Activated naive CD8-positive, alpha-beta T cell treated with anti-CD3 and anti-CD28 coated beads for 36 hours (primary cell): ENCODE data around the gene FAM124A. TPM values are rescaled to one million over a fixed set of nuclear protein-coding genes. Genes with fewer than 3 reads are reported as not detected.

ENCODE experiments used
- DNase-seq: peaks from one replicate; pipeline ENCODE4 v3.0.0; 2021
- H3K27ac Mint-ChIP-seq: one replicate; pipeline ENCODE4 v1.8.0; 2022; ENCODE audit warnings: mild to moderate bottlenecking, moderate library complexity, mixed read lengths
- H3K27me3 Mint-ChIP-seq: one replicate; pipeline ENCODE4 v1.8.0; 2022; ENCODE audit warnings: mild to moderate bottlenecking, mixed read lengths
- H3K36me3 Mint-ChIP-seq: one replicate; pipeline ENCODE4 v1.8.0; 2021; ENCODE audit warnings: mild to moderate bottlenecking, mixed read lengths
- H3K4me1 Mint-ChIP-seq: one replicate; pipeline ENCODE4 v1.8.0; 2021; ENCODE audit warnings: mixed read lengths
- H3K4me3 Mint-ChIP-seq: one replicate; pipeline ENCODE4 v1.8.0; 2022; ENCODE audit warnings: mild to moderate bottlenecking, moderate library complexity, mixed read lengths
- H3K9me3 Mint-ChIP-seq: one replicate; pipeline ENCODE4 v1.8.0; 2022; ENCODE audit warnings: mixed read lengths
- total RNA-seq, 2 experiments: library from RNA; stranded (reverse); gene quantifications; one replicate each; pipeline ENCODE4 v1.2.3, GENCODE V29; 2021

Gene FAM124A
- total RNA-seq, 2 experiments from 2014 or later, result 0.21 to 0.30 TPM

- H3K27me3 Mint-ChIP-seq, result no peaks in the 10 kb centered on the region
- no peaks in the 10 kb centered on the region for H3K9me3 Mint-ChIP-seq
- H3K4me1 Mint-ChIP-seq, result no peaks in the 10 kb centered on the region
- no peak overlapping the region for H3K27ac Mint-ChIP-seq
- DNase-seq, result no peak
- no peak overlapping the region for H3K4me3 Mint-ChIP-seq
- no peaks in the 10 kb centered on the region for H3K36me3 Mint-ChIP-seq
Observed at GRCh38 chr13:51244637-51245405, 22.6 kb downstream of the FAM124A start.

GRCh38 chr13:51245583-51245982 is 23.4 kb downstream of the FAM124A start:
- no peak for DNase-seq
- Mint-ChIP-seq H3K36me3 (no peaks in the 10 kb centered on the region), H3K4me3 (no peak overlapping the region)

GRCh38 chr13:51246025-51246417 is 23.8 kb downstream of the FAM124A start:
- no peaks in the 10 kb centered on the region for H3K36me3 Mint-ChIP-seq
- no peak overlapping the region for H3K4me3 Mint-ChIP-seq
- H3K27me3 Mint-ChIP-seq, result no peaks in the 10 kb centered on the region
- H3K9me3 Mint-ChIP-seq, result no peaks in the 10 kb centered on the region
- no peak for DNase-seq
- no peak overlapping the region for H3K27ac Mint-ChIP-seq
- no peaks in the 10 kb centered on the region for H3K4me1 Mint-ChIP-seq

More at GRCh38 chr13:51245583-51245982, 23.4 kb downstream of the FAM124A start:
- Mint-ChIP-seq H3K4me1 (no peaks in the 10 kb centered on the region), H3K27ac (no peak overlapping the region), H3K27me3 (no peaks in the 10 kb centered on the region), H3K9me3 (no peaks in the 10 kb centered on the region)

GRCh38 chr13:51246418-51247277 is 24.4 kb downstream of the FAM124A start:
- no peaks in the 10 kb centered on the region for H3K9me3 Mint-ChIP-seq
- no peaks in the 10 kb centered on the region for H3K4me1 Mint-ChIP-seq
- no peaks in the 10 kb centered on the region for H3K27me3 Mint-ChIP-seq
- H3K36me3 Mint-ChIP-seq, result no peaks in the 10 kb centered on the region
- no peak overlapping the region for H3K27ac Mint-ChIP-seq
- no peak for DNase-seq
- H3K4me3 Mint-ChIP-seq, result no peak overlapping the region

- Mint-ChIP-seq H3K27ac (no peak overlapping the region), H3K36me3 (no peaks in the 10 kb centered on the region), H3K4me3 (no peak overlapping the region), H3K4me1 (peaks cover 5% of the 10 kb centered on the region), H3K27me3 (no peaks in the 10 kb centered on the region), H3K9me3 (no peaks in the 10 kb centered on the region)
- DNase-seq, result no peak
Observed at GRCh38 chr13:51249255-51249654, 27.1 kb downstream of the FAM124A start.

GRCh38 chr13:51249770-51250741 is 27.9 kb downstream of the FAM124A start:
- peaks cover 5% of the 10 kb centered on the region for H3K4me1 Mint-ChIP-seq
- H3K9me3 Mint-ChIP-seq, result no peaks in the 10 kb centered on the region
- H3K4me3 Mint-ChIP-seq, result no peak overlapping the region
- H3K27ac Mint-ChIP-seq, result no peak overlapping the region
- no peak for DNase-seq
- H3K27me3 Mint-ChIP-seq, result no peaks in the 10 kb centered on the region
- no peaks in the 10 kb centered on the region for H3K36me3 Mint-ChIP-seq

- H3K36me3 Mint-ChIP-seq, result no peaks in the 10 kb centered on the region
- H3K27ac Mint-ChIP-seq, result no peak overlapping the region
- H3K4me3 Mint-ChIP-seq, result no peak overlapping the region
- H3K27me3 Mint-ChIP-seq, result no peaks in the 10 kb centered on the region
- no peaks in the 10 kb centered on the region for H3K9me3 Mint-ChIP-seq
- H3K4me1 Mint-ChIP-seq, result peaks cover 5% of the 10 kb centered on the region
- DNase-seq, result no peak
Observed at GRCh38 chr13:51251480-51251879, 29.3 kb downstream of the FAM124A start.

GRCh38 chr13:51252954-51253532 is 30.8 kb downstream of the FAM124A start:
- DNase-seq, result no peak
- H3K4me3 Mint-ChIP-seq, result no peak overlapping the region
- no peaks in the 10 kb centered on the region for H3K9me3 Mint-ChIP-seq
- H3K4me1 Mint-ChIP-seq, result peaks cover 5% of the 10 kb centered on the region
- H3K36me3 Mint-ChIP-seq, result no peaks in the 10 kb centered on the region
- no peaks in the 10 kb centered on the region for H3K27me3 Mint-ChIP-seq
- no peak overlapping the region for H3K27ac Mint-ChIP-seq

- Mint-ChIP-seq H3K36me3 (no peaks in the 10 kb centered on the region), H3K4me1 (peaks cover 5% of the 10 kb centered on the region), H3K27ac (no peak overlapping the region), H3K4me3 (no peak overlapping the region), H3K27me3 (no peaks in the 10 kb centered on the region), H3K9me3 (no peaks in the 10 kb centered on the region)
- DNase-seq, result no peak
Observed at GRCh38 chr13:51255556-51255955, 33.4 kb downstream of the FAM124A start.

GRCh38 chr13:51257187-51257586 is 35.0 kb downstream of the FAM124A start:
- Mint-ChIP-seq H3K4me1 (peaks cover 5% of the 10 kb centered on the region), H3K27ac (no peak overlapping the region), H3K27me3 (no peaks in the 10 kb centered on the region), H3K36me3 (no peaks in the 10 kb centered on the region), H3K9me3 (no peaks in the 10 kb centered on the region), H3K4me3 (no peak overlapping the region)
- DNase-seq, result no peak

- H3K4me1 Mint-ChIP-seq, result no peaks in the 10 kb centered on the region
- no peaks in the 10 kb centered on the region for H3K36me3 Mint-ChIP-seq
- DNase-seq, result no peak
- H3K4me3 Mint-ChIP-seq, result no peak overlapping the region
- no peaks in the 10 kb centered on the region for H3K9me3 Mint-ChIP-seq
- no peaks in the 10 kb centered on the region for H3K27me3 Mint-ChIP-seq
- H3K27ac Mint-ChIP-seq, result no peak overlapping the region
Observed at GRCh38 chr13:51258612-51259548, 36.7 kb downstream of the FAM124A start.

- no peaks in the 10 kb centered on the region for H3K4me1 Mint-ChIP-seq
- no peak overlapping the region for H3K27ac Mint-ChIP-seq
- H3K36me3 Mint-ChIP-seq, result no peaks in the 10 kb centered on the region
- H3K4me3 Mint-ChIP-seq, result no peak overlapping the region
- H3K9me3 Mint-ChIP-seq, result no peaks in the 10 kb centered on the region
- H3K27me3 Mint-ChIP-seq, result no peaks in the 10 kb centered on the region
- DNase-seq, result no peak
Observed at GRCh38 chr13:51260154-51260553, 38.0 kb downstream of the FAM124A start.

GRCh38 chr13:51261610-51262249 is 39.5 kb downstream of the FAM124A start:
- H3K4me1 Mint-ChIP-seq, result no peaks in the 10 kb centered on the region
- H3K9me3 Mint-ChIP-seq, result no peaks in the 10 kb centered on the region
- no peaks in the 10 kb centered on the region for H3K27me3 Mint-ChIP-seq
- H3K4me3 Mint-ChIP-seq, result no peak overlapping the region
- no peak for DNase-seq
- no peaks in the 10 kb centered on the region for H3K36me3 Mint-ChIP-seq
- H3K27ac Mint-ChIP-seq, result no peak overlapping the region
